Stimulated activated CD8-positive, alpha-beta memory T cell treated with anti-CD3 and anti-CD28 coated beads, Interleukin-12 subunit alpha, Interleukin-12 subunit beta, amount 100 ng/mL, for 4 hours (primary cell): ENCODE measurements around the gene ENTPD5.
"Not testable (repeated sequence)": the region's sequence is repeated elsewhere in the genome, so short reads cannot be mapped to it uniquely, and the experiment has no call there.

Experiments used
- DNase-seq: peaks from one replicate; pipeline ENCODE4 v3.0.0-alpha.2; 2020; ENCODE audit warnings: low read depth

ENTPD5 gene

GRCh38 chr14:74005664-74006063 lies 13.4 kb downstream of the ENTPD5 start:
- not testable (repeated sequence) for DNase-seq

DNA sequence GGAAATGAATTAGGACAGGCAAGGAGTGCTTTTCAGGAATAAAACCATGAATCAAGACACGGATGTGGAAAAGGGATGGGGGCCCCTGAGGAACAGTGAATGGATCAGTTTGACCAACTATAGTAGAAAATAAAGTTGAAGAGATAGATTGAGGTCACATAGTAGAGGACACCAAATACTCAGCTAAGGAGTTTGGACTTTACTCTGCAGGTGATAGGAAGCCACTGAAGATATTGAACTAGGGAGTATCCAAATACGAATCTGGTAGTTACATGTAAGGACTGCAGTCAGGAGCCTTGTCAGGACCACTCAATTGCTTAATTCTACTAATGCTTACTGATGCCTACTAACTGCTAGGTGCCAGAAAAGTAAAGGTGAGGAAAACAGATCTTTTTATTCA lies 20.4 kb downstream of the ENTPD5 start:
- DNase-seq: no peak

GRCh38 chr14:73997944-73998447 lies 21.1 kb downstream of the ENTPD5 start:
- no peak for DNase-seq

- no peak for DNase-seq
These were observed 21.8 kb downstream of the ENTPD5 start for GRCh38 chr14:73997108-73997943.

- DNase-seq: no peak
These were observed 22.4 kb downstream of the ENTPD5 start for GRCh38 chr14:73996731-73997107.

DNA sequence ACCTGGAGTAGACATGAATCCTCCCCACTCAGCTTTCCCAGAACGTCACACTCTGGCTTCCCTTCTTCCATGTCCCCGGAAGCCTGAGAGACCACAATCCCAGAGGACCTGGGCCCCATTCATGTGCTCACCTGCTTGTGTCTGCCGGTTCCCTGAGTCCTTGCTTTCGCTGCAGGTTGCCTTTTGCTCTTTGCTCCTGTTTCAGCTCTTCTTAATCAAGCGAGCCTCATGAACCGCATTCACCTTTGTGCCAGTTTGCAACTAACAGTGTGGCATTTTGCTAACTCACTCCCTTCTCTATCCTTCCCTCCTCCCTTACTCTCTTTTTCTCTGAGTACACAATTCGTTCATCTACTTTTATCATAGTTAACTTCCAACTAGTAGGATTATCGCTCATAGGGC lies 23.1 kb downstream of the ENTPD5 start:
- no peak for DNase-seq

DNA sequence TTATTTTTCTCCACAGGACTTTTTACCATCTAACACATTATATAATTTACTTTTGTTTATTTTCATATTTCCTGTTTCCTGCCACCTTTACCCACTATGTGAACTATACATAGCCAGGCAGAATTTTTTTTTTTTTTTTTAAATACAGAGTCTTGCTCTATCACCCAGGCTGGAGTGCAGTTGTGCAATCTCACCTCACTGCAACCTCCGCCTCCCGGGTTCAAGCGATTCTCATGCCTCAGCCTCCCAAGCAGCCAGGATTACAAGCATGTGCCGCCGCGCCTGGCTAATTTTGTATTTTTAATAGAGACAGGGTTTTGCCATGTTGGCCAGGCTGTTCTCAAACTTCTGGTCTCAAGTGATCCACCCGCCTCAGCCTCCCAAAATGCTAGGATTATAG lies 24.2 kb downstream of the ENTPD5 start:
- not testable (repeated sequence) for DNase-seq

- no peak for DNase-seq
These were observed 28.0 kb downstream of the ENTPD5 start for GRCh38 chr14:73991092-73991491.

- DNase-seq: not testable (repeated sequence)
These were observed 30.4 kb downstream of the ENTPD5 start for GRCh38 chr14:73988656-73989055.

DNA sequence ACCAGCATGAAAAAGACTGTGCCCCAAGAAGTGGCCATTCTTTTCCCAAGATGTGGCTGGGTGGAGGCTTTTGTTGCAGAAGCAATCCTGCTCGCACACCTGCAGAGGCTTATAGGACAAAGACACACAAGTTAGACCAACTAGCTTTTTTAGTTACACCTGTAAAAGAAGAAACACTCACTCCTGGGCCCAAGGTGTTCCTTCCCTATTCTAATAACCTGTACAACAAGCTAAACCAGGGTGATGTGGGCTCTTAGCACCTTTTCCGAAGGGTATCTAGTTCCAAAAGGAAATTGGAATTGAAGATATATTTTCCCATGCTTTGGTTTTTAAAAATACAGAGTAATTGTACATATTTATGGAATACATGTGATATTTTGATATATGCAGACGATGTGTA lies 31.0 kb downstream of the ENTPD5 start:
- no peak for DNase-seq

GRCh38 chr14:73977896-73978295 lies 41.2 kb downstream of the ENTPD5 start:
- DNase-seq: no peak

GRCh38 chr14:73976125-73976524 lies 43.0 kb downstream of the ENTPD5 start:
- DNase-seq: no peak

- no peak for DNase-seq
These were observed 45.6 kb downstream of the ENTPD5 start for GRCh38 chr14:73973497-73973896.

- no peak for DNase-seq
These were observed 50.2 kb downstream of the ENTPD5 start for GRCh38 chr14:73968885-73969284.

GRCh38 chr14:73965216-73965615 lies 53.9 kb downstream of the ENTPD5 start:
- DNase-seq: no peak

GRCh38 chr14:73961192-73961591 lies 57.9 kb downstream of the ENTPD5 start:
- no peak for DNase-seq

- DNase-seq: no peak
These were observed 60.5 kb downstream of the ENTPD5 start for GRCh38 chr14:73958591-73958990.

DNA sequence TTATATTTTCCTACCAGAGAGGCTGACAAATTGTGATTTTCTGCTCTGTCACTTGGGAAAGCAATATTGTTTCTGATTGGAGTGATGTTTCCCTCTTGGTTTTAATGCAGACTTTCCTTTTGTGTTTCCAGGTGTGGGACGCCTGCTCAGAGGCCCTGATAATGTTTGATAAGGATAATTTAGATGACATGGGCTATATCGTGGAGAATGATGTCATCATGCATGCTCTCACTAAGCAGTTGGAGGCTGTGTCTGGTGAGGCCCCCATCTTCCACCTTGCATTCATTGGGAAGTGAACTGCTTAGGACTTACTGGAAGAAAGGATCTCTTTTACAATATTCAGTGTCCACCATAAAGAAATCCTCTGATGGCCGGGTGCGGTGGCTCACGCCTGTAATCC lies 63.4 kb downstream of the ENTPD5 start:
- no peak for DNase-seq

DNA sequence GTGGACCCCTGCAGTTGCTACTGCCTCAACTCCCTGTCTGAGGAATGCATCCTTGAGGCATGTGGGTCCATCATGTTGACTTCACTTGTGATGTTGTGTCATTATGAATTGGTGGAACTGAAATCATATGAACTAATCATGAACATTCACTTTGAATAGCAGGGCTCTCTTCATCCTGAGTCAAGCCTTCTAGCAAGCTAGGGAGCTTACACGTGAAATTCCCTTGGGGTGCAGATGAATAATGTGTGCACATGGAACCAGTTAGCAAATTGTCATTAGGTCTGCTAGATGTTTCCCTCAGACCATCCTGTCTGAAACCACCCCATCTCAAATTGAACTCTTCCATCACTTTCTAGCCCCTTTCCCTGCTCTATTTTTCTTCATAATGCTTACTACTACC lies 65.4 kb downstream of the ENTPD5 start:
- DNase-seq: no peak

GRCh38 chr14:73949752-73950734 lies 69.0 kb downstream of the ENTPD5 start, which contains the start of the genes COQ6 and FAM161B:
Gene COQ6 (plus strand): TSS chr14:73950302. CDS start chr14:73950333, 31 bp downstream.
Gene FAM161B (minus strand): TSS chr14:73950094. CDS start chr14:73950026, 68 bp downstream.
- peak; percentile 76 for DNase-seq

DNA sequence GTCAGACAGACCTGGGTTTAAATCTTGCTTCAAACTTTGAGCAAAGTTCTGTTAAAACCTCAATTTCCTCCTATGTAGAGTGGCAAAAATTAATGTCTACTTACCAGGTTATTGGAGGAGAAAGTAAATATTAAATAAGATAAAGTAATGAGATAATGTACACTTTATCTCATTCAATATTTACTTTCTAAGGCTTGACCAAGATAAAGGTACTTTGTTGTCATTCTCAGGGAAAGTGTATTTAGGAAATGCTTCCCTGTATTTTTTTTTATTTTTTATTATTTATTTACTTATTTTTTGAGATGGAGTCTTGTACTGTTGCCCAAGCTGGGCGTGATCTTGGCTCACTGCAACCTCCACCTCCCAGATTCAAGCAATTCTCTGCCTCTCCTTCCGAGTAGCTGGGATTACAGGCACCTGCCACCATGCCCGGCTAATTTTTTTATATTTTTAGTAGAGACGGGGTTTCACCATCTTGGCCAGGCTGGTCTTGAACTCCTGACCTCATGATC lies 73.9 kb downstream of the ENTPD5 start:
- no peak for DNase-seq

DNA sequence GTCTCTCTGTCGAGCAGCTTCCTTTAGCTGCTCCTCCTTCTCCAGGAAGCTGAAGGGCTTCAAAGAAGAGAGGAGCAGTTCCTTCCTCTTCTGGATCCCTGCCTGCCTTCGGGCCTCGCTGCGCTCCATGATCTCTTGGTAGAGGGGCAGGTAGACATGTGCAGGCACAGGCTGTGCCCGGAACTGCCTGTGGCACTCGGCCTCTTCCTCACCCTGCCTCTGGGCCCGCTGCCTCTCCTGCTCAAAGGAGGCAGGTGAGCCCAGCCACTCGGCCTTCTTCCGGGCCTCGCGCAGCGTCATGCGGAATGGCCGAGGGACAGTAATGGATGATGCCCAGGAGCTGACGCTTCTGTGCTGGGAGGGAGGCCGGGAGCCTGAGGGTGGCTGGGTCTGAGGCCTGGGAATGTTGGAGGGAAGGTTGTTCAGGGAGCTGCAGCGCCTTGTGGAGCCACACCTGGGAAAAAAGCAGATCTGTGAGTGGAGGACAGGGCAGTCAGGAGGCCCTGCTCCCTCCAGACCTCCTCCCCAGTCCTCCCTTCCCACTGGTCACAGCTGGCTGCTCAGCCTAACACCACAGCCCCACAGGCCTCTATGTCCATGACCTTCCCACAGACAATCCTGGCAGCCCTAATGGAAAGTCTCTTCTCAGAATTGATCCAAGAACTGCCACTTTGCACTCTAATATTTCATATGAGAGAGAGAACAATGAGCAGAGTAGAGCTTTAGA lies 74.5 kb downstream of the ENTPD5 start:
- no peak for DNase-seq
